ENCODE measurements around the gene MAPK9.
"Not testable (repeated sequence)": the region's sequence is repeated elsewhere in the genome, so short reads cannot be mapped to it uniquely, and the experiment has no call there.

The MAPK9 gene

GRCh38 chr5:180326989-180327565 is 35.2 kb upstream of the MAPK9 start:
- DNase-seq (ENCODE audit: low read depth): no peak

- no peak for DNase-seq (ENCODE audit: low read depth)
Observed at GRCh38 chr5:180324601-180324950, 32.7 kb upstream of the MAPK9 start.

- DNase-seq (ENCODE audit: low read depth): peak; percentile 92
Observed at GRCh38 chr5:180323941-180324600, 32.2 kb upstream of the MAPK9 start.

GRCh38 chr5:180323160-180323559 is 31.3 kb upstream of the MAPK9 start:
- no peak for DNase-seq (ENCODE audit: low read depth)

GRCh38 chr5:180318456-180319089 is 26.7 kb upstream of the MAPK9 start:
- no peak for DNase-seq (ENCODE audit: low read depth)

- no peak for DNase-seq (ENCODE audit: low read depth)
Observed at GRCh38 chr5:180316586-180316985, 24.7 kb upstream of the MAPK9 start.

- DNase-seq (ENCODE audit: low read depth): no peak
Observed at GRCh38 chr5:180315762-180316212, 23.9 kb upstream of the MAPK9 start.

GRCh38 chr5:180313677-180314505 is 22.0 kb upstream of the MAPK9 start:
- DNase-seq (ENCODE audit: low read depth): no peak

GRCh38 chr5:180311216-180311615 is 19.3 kb upstream of the MAPK9 start:
- no peak for DNase-seq (ENCODE audit: low read depth)

GRCh38 chr5:180306796-180307195 is 14.9 kb upstream of the MAPK9 start:
- DNase-seq (ENCODE audit: low read depth): no peak

GRCh38 chr5:180305481-180305880 is 13.6 kb upstream of the MAPK9 start:
- no peak for DNase-seq (ENCODE audit: low read depth)

GRCh38 chr5:180304431-180305375 is 12.8 kb upstream of the MAPK9 start:
- DNase-seq (ENCODE audit: low read depth): no peak

GRCh38 chr5:180304016-180304292 is 12.1 kb upstream of the MAPK9 start:
- no peak for DNase-seq (ENCODE audit: low read depth)

- DNase-seq (ENCODE audit: low read depth): no peak
Observed at GRCh38 chr5:180303226-180304015, 11.5 kb upstream of the MAPK9 start.

GRCh38 chr5:180302256-180302655 is 10.4 kb upstream of the MAPK9 start:
- no peak for DNase-seq (ENCODE audit: low read depth)

GRCh38 chr5:180301253-180301652 is 9.4 kb upstream of the MAPK9 start:
- no peak for DNase-seq (ENCODE audit: low read depth)

- no peak for DNase-seq (ENCODE audit: low read depth)
Observed at GRCh38 chr5:180299526-180299925, 7.6 kb upstream of the MAPK9 start.

GRCh38 chr5:180299014-180299413 is 7.1 kb upstream of the MAPK9 start:
- DNase-seq (ENCODE audit: low read depth): not testable (repeated sequence)

GRCh38 chr5:180297587-180298282 is 5.9 kb upstream of the MAPK9 start:
- no peak for DNase-seq (ENCODE audit: low read depth)

GRCh38 chr5:180296771-180297170 is 4.9 kb upstream of the MAPK9 start:
- DNase-seq (ENCODE audit: low read depth): no peak

Measured in amniotic epithelial cell (primary cell).